Fibroblast of lung (primary cell): ENCODE measurements around the gene FAM193B. TPM values are rescaled to one million over a fixed set of nuclear protein-coding genes. Genes with fewer than 3 reads are reported as not detected.
A peak's percentile ranks its signal among the peaks of the same experiment; 100 is the strongest.

Source experiments
- DNase-seq, 2 donors: peaks; one replicate each; pipeline versions ENCODE4 v3.0.0 to v3.0.0-alpha.2; 2010; ENCODE audit warnings: low read depth in 2 of 2
- H2AFZ ChIP-seq: 2 replicates; pipeline ENCODE4 v1.5.1; 2012; ENCODE audit warnings: low read length, control low read depth, inconsistent platforms
- H3K27ac ChIP-seq: 2 replicates; pipeline ENCODE4 v1.5.1; 2011; ENCODE audit warnings: low read length, control low read depth; ENCODE audit not compliant: insufficient read depth
- H3K27me3 ChIP-seq: 2 replicates; pipeline ENCODE4 v1.5.1; 2011; ENCODE audit warnings: mild to moderate bottlenecking, low read length; ENCODE audit not compliant: control insufficient read depth, insufficient read depth
- H3K36me3 ChIP-seq: 2 replicates; pipeline ENCODE4 v1.5.1; 2011; ENCODE audit warnings: low read length; ENCODE audit not compliant: control insufficient read depth, insufficient read depth
- H3K4me1 ChIP-seq: 2 replicates; pipeline ENCODE4 v1.5.1; 2011; ENCODE audit warnings: low read length; ENCODE audit not compliant: control insufficient read depth, insufficient read depth; ENCODE audit errors: extremely low read depth
- H3K4me2 ChIP-seq: 2 replicates; pipeline ENCODE4 v1.5.1; 2011; ENCODE audit warnings: low read length, control low read depth; ENCODE audit not compliant: insufficient read depth; ENCODE audit errors: extremely low read depth
- H3K4me3 ChIP-seq, 4 experiments: fragments of 200-600 bp in 1 of 4; sonication (generic) in 1 of 4; replicated peaks in 1 of 4; 2 replicates each; pipeline ENCODE4 v1.5.1; 2011 to 2016; ENCODE audit warnings: low read length in 4 of 4, low read depth in 3 of 4, mild to moderate bottlenecking in 3 of 4, control low read depth in 2 of 4, inconsistent platforms in 1 of 4, mixed read lengths in 1 of 4; ENCODE audit not compliant: insufficient read depth in 1 of 4; ENCODE audit errors: control extremely low read depth in 1 of 4
- H3K79me2 ChIP-seq: 2 replicates; pipeline ENCODE4 v1.5.1; 2012; ENCODE audit warnings: mild to moderate bottlenecking, low read length, inconsistent platforms; ENCODE audit not compliant: control insufficient read depth, insufficient read depth
- H3K9ac ChIP-seq: 2 replicates; pipeline ENCODE4 v1.5.1; 2011; ENCODE audit warnings: mild to moderate bottlenecking, low read length, control low read depth; ENCODE audit not compliant: insufficient read depth
- H3K9me3 ChIP-seq: 2 replicates; pipeline ENCODE4 v1.5.1; 2012; ENCODE audit warnings: low read depth, low read length; ENCODE audit not compliant: control insufficient read depth, insufficient read depth
- H4K20me1 ChIP-seq: 2 replicates; pipeline ENCODE4 v1.5.1; 2011; ENCODE audit warnings: low read length; ENCODE audit not compliant: control insufficient read depth, insufficient read depth; ENCODE audit errors: extremely low read depth
- EZH2 ChIP-seq: IDR thresholded peaks from 2 replicates; pipeline ENCODE4 v1.5.1; 2012; ENCODE audit warnings: low read length, control low read depth, mild to moderate bottlenecking; ENCODE audit errors: missing control alignments
- polyA plus RNA-seq, 2 donors: library from polyadenylated mRNA; depleted of rRNA in 1 of 2; stranded (reverse) in 1 of 2; unstranded in 1 of 2; fragments of >200 nt; gene quantifications; 2 replicates each; pipeline ENCODE4 v1.2.1, GENCODE V29; 2011 to 2012; ENCODE audit warnings: missing spikeins in 1 of 2
- total RNA-seq: library from RNA; depleted of rRNA; stranded (reverse); fragments of >200 nt; gene quantifications from 2 replicates; pipeline ENCODE4 v1.2.1, GENCODE V29; 2014
- TF ChIP-seq, protein P1 (sequence below), 2 donors: IDR thresholded peaks in 1 of 2; conservative IDR thresholded peaks in 1 of 2; 1 replicate in 1 of 2; 2 replicates in 1 of 2; pipeline ENCODE4 v1.5.1; 2011 to 2012; ENCODE audit warnings: low read length in 2 of 2, control low read depth in 1 of 2, inconsistent platforms in 1 of 2, low read depth in 1 of 2, mild to moderate bottlenecking in 1 of 2

The FAM193B gene
- total and polyA plus RNA-seq, 2 donors (not counting 1 experiment from before 2014, with no cell fraction given): 27.9 to 28.4 TPM

DNA sequence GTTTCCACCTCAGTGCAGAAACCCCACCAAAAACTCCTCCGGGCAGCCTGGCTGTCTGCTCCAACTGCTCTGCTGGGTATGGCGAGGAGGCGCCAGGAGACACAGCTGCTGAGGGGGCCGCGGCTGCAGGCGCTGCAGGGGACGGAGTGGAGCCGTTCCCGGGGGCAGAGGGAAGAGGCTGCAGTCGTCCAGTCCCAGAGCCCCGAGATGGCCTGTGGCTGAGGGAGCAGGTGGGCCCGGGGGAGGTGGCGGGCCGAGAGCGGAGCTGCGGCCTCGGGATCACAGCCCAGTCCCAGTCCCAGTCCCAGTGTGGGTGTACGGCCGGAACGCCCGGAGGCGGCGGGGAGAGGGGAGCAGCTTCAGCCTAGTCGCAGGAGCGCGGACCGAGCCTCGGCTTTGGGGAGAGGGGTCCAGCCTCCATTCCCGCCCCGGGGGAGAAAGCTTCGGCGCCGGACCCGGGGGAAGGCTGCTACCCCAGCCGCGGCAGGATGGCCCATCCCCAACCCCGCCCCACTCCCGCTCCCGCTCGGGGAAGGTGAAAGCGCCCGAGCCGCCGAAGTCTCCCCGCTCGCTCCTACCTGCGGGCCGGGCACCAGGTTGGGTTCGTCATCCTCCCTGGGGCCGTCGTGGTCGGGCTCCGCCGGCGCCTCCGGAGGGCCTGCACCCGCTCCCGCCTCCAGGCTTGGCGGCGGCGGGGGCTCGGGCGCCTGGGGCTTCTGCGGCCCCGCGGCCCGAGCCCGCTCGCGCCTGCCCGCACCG is 513 bp downstream of the FAM193B start:
- peaks cover 49% of the 10 kb centered on the region for H3K79me2 ChIP-seq
- no peak for DNase-seq

DNA sequence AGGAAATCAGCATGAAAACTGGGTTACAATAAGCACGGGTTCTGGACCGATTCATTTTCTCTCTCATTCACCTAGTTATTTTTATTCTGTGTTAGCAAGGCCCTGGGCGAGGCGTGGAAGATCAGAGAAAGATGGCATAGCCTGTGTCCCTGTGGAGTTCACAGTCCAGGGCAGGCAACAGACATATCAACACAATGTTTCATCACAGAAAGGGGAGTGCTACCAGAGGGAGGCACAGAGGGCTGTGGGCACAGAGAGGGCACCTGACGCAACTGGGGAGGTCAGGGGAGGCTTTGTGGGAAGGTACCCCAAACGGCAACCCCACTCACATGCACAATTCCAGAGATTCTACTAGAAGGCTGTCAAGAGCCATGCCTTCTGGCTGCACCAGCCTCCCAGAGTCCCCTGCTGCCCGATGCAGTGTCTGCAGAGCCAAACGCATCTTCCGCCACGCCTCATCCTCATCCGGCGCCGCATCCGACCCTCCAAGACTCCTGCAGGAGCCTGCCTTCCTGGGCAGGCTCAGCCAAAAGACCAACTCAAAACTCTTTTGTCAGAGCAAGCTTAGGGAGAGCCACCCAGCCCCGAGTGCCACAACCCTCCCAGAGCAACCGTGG is 1.4 kb downstream of the FAM193B start:
- H3K9ac ChIP-seq: no peak overlapping the region
- H3K4me3 ChIP-seq: peak overlapping the region; percentile 59 to 90 (median 82)
- peaks cover 5% of the 10 kb centered on the region for H3K36me3 ChIP-seq
- H4K20me1 ChIP-seq: no peaks in the 10 kb centered on the region
- peaks cover 58% of the 10 kb centered on the region for H3K79me2 ChIP-seq
- H3K9me3 ChIP-seq: no peaks in the 10 kb centered on the region
- H2AFZ ChIP-seq: no peak overlapping the region
- H3K4me2 ChIP-seq: peak overlapping the region; percentile 81
- peak overlapping the region; percentile 1 for H3K27ac ChIP-seq
- DNase-seq: peak in 1 of 2 donors; percentile 17
- peaks cover 6% of the 10 kb centered on the region for H3K4me1 ChIP-seq
- no peak for TF ChIP-seq EZH2
- TF ChIP-seq, protein P1, sequence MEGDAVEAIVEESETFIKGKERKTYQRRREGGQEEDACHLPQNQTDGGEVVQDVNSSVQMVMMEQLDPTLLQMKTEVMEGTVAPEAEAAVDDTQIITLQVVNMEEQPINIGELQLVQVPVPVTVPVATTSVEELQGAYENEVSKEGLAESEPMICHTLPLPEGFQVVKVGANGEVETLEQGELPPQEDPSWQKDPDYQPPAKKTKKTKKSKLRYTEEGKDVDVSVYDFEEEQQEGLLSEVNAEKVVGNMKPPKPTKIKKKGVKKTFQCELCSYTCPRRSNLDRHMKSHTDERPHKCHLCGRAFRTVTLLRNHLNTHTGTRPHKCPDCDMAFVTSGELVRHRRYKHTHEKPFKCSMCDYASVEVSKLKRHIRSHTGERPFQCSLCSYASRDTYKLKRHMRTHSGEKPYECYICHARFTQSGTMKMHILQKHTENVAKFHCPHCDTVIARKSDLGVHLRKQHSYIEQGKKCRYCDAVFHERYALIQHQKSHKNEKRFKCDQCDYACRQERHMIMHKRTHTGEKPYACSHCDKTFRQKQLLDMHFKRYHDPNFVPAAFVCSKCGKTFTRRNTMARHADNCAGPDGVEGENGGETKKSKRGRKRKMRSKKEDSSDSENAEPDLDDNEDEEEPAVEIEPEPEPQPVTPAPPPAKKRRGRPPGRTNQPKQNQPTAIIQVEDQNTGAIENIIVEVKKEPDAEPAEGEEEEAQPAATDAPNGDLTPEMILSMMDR (conservative IDR thresholded peaks at IDR 0.05 in 1 of 2, IDR thresholded peaks at IDR 0.05 in 1 of 2; ENCODE audit: low read depth in 1 of 2, low read length in 2 of 2): peak in 1 of 2 donors; percentile 12
- H3K27me3 ChIP-seq: no peaks in the 10 kb centered on the region

More for the DNA sequence above, 513 bp downstream of the FAM193B start:
- Histone ChIP-seq H3K36me3 (peaks cover 3% of the 10 kb centered on the region), H3K4me2 (peak overlapping the region; percentile 81), H3K27me3 (no peaks in the 10 kb centered on the region), H3K9ac (peak overlapping the region; percentile 71), H3K4me1 (no peaks in the 10 kb centered on the region), H4K20me1 (no peaks in the 10 kb centered on the region), H3K27ac (peak overlapping the region; percentile 54), H3K9me3 (no peaks in the 10 kb centered on the region), H2AFZ (no peak overlapping the region), H3K4me3 (peak overlapping the region; percentile 59 to 90 (median 82))
- TF ChIP-seq, protein P1 (conservative IDR thresholded peaks at IDR 0.05 in 1 of 2, IDR thresholded peaks at IDR 0.05 in 1 of 2; ENCODE audit: low read depth in 1 of 2, low read length in 2 of 2): no peak
- no peak for TF ChIP-seq EZH2

DNA sequence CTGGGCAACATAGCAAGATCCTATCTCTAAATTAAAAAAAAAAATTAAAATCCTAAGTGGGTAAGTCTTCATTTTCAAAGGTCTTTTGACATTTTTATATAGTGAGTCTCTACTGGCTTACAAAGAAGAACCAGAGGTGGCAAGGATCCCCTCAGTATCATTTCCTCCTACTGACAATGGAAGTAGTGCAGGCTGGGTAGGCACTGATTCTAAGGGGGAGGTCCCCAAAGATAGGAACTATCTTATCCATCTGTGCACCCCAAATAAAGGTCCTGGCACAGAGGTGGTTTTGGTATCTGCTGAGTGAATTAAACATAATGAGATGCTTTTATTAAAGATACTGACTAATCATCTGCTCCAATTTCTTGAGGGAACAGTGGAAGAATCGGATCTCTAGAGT is 4.2 kb downstream of the FAM193B start:
- Histone ChIP-seq H4K20me1 (no peaks in the 10 kb centered on the region), H3K9me3 (no peaks in the 10 kb centered on the region), H3K79me2 (peaks cover 63% of the 10 kb centered on the region), H3K36me3 (peaks cover 5% of the 10 kb centered on the region), H3K27me3 (no peaks in the 10 kb centered on the region), H3K4me2 (no peak overlapping the region), H3K4me1 (peaks cover 22% of the 10 kb centered on the region), H3K9ac (no peak overlapping the region), H3K4me3 (no peak overlapping the region), H3K27ac (no peak overlapping the region), H2AFZ (no peak overlapping the region)
- TF ChIP-seq, protein P1 (conservative IDR thresholded peaks at IDR 0.05 in 1 of 2, IDR thresholded peaks at IDR 0.05 in 1 of 2; ENCODE audit: low read depth in 1 of 2, low read length in 2 of 2): no peak
- no peak for TF ChIP-seq EZH2
- no peak for DNase-seq
